Measurements from ENCODE around the gene SRPRB. TPM values are rescaled to one million over a fixed set of nuclear protein-coding genes. Genes with fewer than 3 reads are reported as not detected.

The SRPRB gene
- total RNA-seq, 1 donor from 2014 or later, result 26.0 TPM

- Histone ChIP-seq H3K4me3 (no peak overlapping the region), H3K9me3 (replicated peaks) (no peaks in the 10 kb centered on the region), H3K27me3 (ENCODE audit: low read depth) (no peaks in the 10 kb centered on the region), H3K27ac (replicated peaks) (no peak overlapping the region), H3K36me3 (no peaks in the 10 kb centered on the region), H3K4me1 (peaks cover 44% of the 10 kb centered on the region)
- intact Hi-C loops (cut with micrococcal nuclease), result no loop called here
- DNase-seq, result no peak
- no peak for TF ChIP-seq CTCF (IDR thresholded peaks at IDR 0.05; ENCODE audit: borderline replicate concordance)
Observed at GRCh38 chr3:133866141-133866540, 60.5 kb downstream of the SRPRB start.

GRCh38 chr3:133868186-133868585 lies 62.6 kb downstream of the SRPRB start:
- no peak overlapping the region for H3K4me3 ChIP-seq
- no peaks in the 10 kb centered on the region for H3K9me3 ChIP-seq (replicated peaks)
- no peaks in the 10 kb centered on the region for H3K36me3 ChIP-seq
- DNase-seq, result no peak
- H3K27me3 ChIP-seq (ENCODE audit: low read depth), result no peaks in the 10 kb centered on the region
- peaks cover 39% of the 10 kb centered on the region for H3K4me1 ChIP-seq
- intact Hi-C loops (cut with micrococcal nuclease), result no loop called here
- TF ChIP-seq CTCF (IDR thresholded peaks at IDR 0.05; ENCODE audit: borderline replicate concordance), result no peak
- H3K27ac ChIP-seq (replicated peaks), result peak overlapping the region; percentile 35

GRCh38 chr3:133868758-133869475 lies 63.3 kb downstream of the SRPRB start:
- Histone ChIP-seq H3K9me3 (replicated peaks) (no peaks in the 10 kb centered on the region), H3K4me3 (no peak overlapping the region), H3K36me3 (no peaks in the 10 kb centered on the region), H3K27ac (replicated peaks) (peak overlapping the region; percentile 35), H3K27me3 (ENCODE audit: low read depth) (no peaks in the 10 kb centered on the region), H3K4me1 (peaks cover 32% of the 10 kb centered on the region)
- intact Hi-C loops (cut with micrococcal nuclease), result no loop called here
- DNase-seq, result no peak
- no peak for TF ChIP-seq CTCF (IDR thresholded peaks at IDR 0.05; ENCODE audit: borderline replicate concordance)

- Histone ChIP-seq H3K4me3 (no peak overlapping the region), H3K9me3 (replicated peaks) (no peaks in the 10 kb centered on the region), H3K27me3 (ENCODE audit: low read depth) (no peaks in the 10 kb centered on the region), H3K4me1 (peaks cover 27% of the 10 kb centered on the region), H3K36me3 (no peaks in the 10 kb centered on the region), H3K27ac (replicated peaks) (no peak overlapping the region)
- DNase-seq, result no peak
- no peak for TF ChIP-seq CTCF (IDR thresholded peaks at IDR 0.05; ENCODE audit: borderline replicate concordance)
- intact Hi-C loops (cut with micrococcal nuclease), result no loop called here
Observed at GRCh38 chr3:133869586-133869985, 64.0 kb downstream of the SRPRB start.

GRCh38 chr3:133870822-133871221 lies 65.2 kb downstream of the SRPRB start:
- Histone ChIP-seq H3K27me3 (ENCODE audit: low read depth) (no peaks in the 10 kb centered on the region), H3K9me3 (replicated peaks) (no peaks in the 10 kb centered on the region), H3K36me3 (no peaks in the 10 kb centered on the region), H3K27ac (replicated peaks) (no peak overlapping the region), H3K4me3 (no peak overlapping the region), H3K4me1 (peaks cover 17% of the 10 kb centered on the region)
- no peak for DNase-seq
- intact Hi-C loops (cut with micrococcal nuclease), result no loop called here
- no peak for TF ChIP-seq CTCF (IDR thresholded peaks at IDR 0.05; ENCODE audit: borderline replicate concordance)

Other genes with a start within 250 kb of the SRPRB start
- 134 TPM for gene CDV3, start 232.1 kb upstream of the SRPRB start, total RNA-seq
- gene TOPBP1, start 143.9 kb upstream of the SRPRB start, total RNA-seq, result 10.4 TPM
- 1.3 TPM for gene TF, start 59.4 kb upstream of the SRPRB start, total RNA-seq
- gene RAB6B, start 90.1 kb downstream of the SRPRB start, total RNA-seq, result 59.1 TPM
- 18.0 TPM for gene SLCO2A1, start 224.1 kb downstream of the SRPRB start, total RNA-seq